ENCODE results near the gene ME1.

DNA sequence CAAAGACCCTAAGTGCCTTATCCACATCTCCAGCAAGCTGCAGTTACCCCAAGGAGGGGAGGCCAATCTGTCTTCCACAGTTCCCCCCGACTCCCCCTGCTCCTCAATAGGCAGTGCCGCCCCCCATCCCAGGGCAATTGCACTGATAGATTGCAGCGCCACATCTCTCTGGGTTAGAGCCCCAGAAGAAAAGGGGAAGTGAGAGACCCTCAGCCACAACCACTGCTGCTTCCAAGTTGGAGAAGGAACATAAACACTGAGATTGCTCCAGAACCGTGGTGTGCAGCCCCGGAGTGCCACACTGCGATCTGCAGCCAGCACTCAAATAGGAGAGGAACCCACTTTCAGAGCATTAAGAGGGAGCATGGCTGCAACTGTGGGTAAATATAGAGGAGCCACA is 136.2 kb downstream of the ME1 start:
- TF ChIP-seq, protein P1, sequence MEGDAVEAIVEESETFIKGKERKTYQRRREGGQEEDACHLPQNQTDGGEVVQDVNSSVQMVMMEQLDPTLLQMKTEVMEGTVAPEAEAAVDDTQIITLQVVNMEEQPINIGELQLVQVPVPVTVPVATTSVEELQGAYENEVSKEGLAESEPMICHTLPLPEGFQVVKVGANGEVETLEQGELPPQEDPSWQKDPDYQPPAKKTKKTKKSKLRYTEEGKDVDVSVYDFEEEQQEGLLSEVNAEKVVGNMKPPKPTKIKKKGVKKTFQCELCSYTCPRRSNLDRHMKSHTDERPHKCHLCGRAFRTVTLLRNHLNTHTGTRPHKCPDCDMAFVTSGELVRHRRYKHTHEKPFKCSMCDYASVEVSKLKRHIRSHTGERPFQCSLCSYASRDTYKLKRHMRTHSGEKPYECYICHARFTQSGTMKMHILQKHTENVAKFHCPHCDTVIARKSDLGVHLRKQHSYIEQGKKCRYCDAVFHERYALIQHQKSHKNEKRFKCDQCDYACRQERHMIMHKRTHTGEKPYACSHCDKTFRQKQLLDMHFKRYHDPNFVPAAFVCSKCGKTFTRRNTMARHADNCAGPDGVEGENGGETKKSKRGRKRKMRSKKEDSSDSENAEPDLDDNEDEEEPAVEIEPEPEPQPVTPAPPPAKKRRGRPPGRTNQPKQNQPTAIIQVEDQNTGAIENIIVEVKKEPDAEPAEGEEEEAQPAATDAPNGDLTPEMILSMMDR (IDR thresholded peaks at IDR 0.05): no peak
- TF ChIP-seq POLR2A (IDR thresholded peaks at IDR 0.05) (no peak), EP300 (IDR thresholded peaks at IDR 0.05) (no peak)
